BE2C (cell line): ENCODE measurements around the gene POMC. TPM values are rescaled to one million over a fixed set of nuclear protein-coding genes. Genes with fewer than 3 reads are reported as not detected.
"Not testable (repeated sequence)": the region's sequence is repeated elsewhere in the genome, so short reads cannot be mapped to it uniquely, and the experiment has no call there.

ENCODE experiments used
- DNase-seq: peaks from one replicate; pipeline ENCODE4 v3.0.0-alpha.2; 2020
- H3K27me3 ChIP-seq: fragments of 250-450 bp; sonication (Bioruptor Pico); 2 replicates; pipeline ENCODE4 v1.5.1; 2020; ENCODE audit warnings: mild to moderate bottlenecking
- H3K36me3 ChIP-seq: fragments of 250-450 bp; sonication (Bioruptor Pico); 2 replicates; pipeline ENCODE4 v1.5.1; 2020; ENCODE audit warnings: mild to moderate bottlenecking
- H3K4me1 ChIP-seq: fragments of 250-450 bp; sonication (Bioruptor Pico); 2 replicates; pipeline ENCODE4 v1.5.1; 2020
- H3K4me3 ChIP-seq: 2 replicates; pipeline ENCODE4 v1.5.1; 2011; ENCODE audit warnings: low read depth, low read length
- H3K9me3 ChIP-seq: fragments of 250-450 bp; sonication (Bioruptor Pico); 2 replicates; pipeline ENCODE4 v1.5.1; 2020
- CTCF ChIP-seq: IDR thresholded peaks from 2 replicates; pipeline ENCODE4 v1.5.1; 2012; ENCODE audit warnings: mild to moderate bottlenecking, low read depth, low read length
- polyA plus RNA-seq: library from polyadenylated mRNA; unstranded; fragments of >200 nt; gene quantifications from one replicate; pipeline ENCODE4 v1.2.1, GENCODE V29; 2012; ENCODE audit warnings: low read depth, missing spikeins; ENCODE audit not compliant: insufficient read length, insufficient read depth

The POMC gene
- not detected for polyA plus RNA-seq

DNA sequence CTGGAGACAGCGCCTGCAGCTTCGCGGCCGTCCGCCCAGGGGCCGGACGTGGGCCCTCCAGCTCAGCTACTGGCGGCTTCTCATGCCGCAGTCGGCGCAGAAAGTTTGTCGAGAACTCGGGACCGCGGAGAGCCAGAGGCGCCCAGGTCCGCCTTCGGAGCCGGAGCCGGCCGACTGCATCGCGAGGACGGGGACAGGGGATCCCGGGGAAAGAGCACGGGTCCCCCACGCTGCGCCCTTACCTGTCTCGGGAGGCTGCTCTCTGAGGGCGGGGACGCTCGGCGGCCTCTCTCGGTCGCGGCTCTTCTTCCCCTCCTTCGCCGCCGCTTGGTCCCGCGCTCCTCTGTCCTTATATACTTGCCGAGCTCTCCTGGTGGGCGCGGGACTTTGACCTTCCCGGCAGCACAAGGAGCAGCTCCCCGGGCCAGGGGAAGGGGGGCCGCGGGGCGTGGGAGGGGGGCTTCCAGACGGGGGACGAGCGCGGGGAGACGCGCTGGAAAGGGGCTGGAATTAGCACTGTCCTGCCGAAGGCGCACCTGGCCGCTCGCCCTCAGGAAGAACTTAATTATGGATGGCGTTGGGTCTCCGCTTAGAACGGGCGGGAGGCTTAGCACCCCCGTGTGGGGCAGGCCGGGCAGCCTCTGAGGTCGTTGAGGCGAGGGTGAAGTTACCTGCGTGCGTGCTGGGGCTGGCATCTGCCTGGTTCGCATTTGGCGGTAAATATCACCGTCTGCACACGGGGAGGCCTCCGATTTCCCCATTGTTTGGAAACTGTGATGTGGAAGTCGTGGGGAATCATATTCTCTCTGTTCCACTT lies at the start of gene POMC:
Gene POMC, minus strand, starts transcription at position 325 of the 817 bp plus-strand sequence. CDS start 3,808 bp downstream, outside the sequence.
- Histone ChIP-seq H3K27me3 (peaks cover 27% of the 10 kb centered on the region), H3K4me1 (no peaks in the 10 kb centered on the region), H3K9me3 (no peaks in the 10 kb centered on the region), H3K36me3 (no peaks in the 10 kb centered on the region), H3K4me3 (peak within 1 kb of the TSS; percentile 59)
- no peak for TF ChIP-seq CTCF
- DNase-seq: peak; percentile 49

DNA sequence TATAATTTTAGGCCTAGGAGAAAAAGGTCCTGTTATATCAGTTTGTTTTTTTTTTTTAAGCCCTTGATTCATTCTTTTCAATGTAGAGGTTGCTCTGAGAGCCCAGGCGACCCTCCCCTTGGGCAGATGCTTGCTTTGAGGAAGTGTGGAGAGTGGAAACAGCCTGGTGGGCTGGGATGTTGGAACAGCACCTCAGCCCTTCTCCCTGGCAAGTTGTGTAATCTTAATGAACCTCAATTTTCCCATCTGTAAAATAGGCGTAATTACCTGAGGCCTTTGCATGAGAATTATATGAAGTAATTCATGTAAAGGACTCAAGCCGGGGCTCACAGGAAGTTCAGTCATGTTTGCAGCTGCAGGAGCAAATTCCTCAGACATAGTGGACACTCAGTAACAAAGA lies 49.7 kb upstream of the POMC start:
- Histone ChIP-seq H3K27me3 (no peaks in the 10 kb centered on the region), H3K4me1 (no peaks in the 10 kb centered on the region), H3K9me3 (no peaks in the 10 kb centered on the region), H3K4me3 (no peak overlapping the region), H3K36me3 (no peaks in the 10 kb centered on the region)
- no peak for TF ChIP-seq CTCF
- no peak for DNase-seq

- no peaks in the 10 kb centered on the region for H3K36me3 ChIP-seq
- no peaks in the 10 kb centered on the region for H3K9me3 ChIP-seq
- no peak overlapping the region for H3K4me3 ChIP-seq
- no peaks in the 10 kb centered on the region for H3K4me1 ChIP-seq
- H3K27me3 ChIP-seq: no peaks in the 10 kb centered on the region
- TF ChIP-seq CTCF: no peak
- no peak for DNase-seq
These were observed 47.7 kb upstream of the POMC start for GRCh38 chr2:25215948-25216679.

DNA sequence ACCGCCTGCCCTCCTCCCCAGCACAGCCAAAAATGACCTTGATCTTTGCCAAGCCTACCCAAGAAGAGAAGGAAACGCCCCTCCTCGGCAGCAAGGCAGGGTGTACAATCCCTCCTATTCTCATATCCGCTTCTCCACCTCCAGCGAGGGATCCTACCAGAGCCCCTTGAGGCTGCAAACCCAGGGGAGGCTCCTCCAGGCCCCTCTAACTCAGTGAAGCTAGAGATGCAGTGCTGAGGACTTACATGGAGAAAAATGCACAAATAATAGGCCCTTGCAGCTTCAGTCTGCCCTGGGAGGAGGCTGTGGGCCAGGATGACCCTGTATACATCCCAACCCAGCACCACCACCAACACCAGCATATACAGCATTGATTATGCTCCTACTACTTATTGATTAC lies 46.9 kb upstream of the POMC start:
- Histone ChIP-seq H3K27me3 (no peaks in the 10 kb centered on the region), H3K9me3 (no peaks in the 10 kb centered on the region), H3K36me3 (no peaks in the 10 kb centered on the region), H3K4me1 (no peaks in the 10 kb centered on the region), H3K4me3 (no peak overlapping the region)
- no peak for TF ChIP-seq CTCF
- no peak for DNase-seq

- no peak for TF ChIP-seq CTCF
- Histone ChIP-seq H3K36me3 (no peaks in the 10 kb centered on the region), H3K4me1 (peaks cover 4% of the 10 kb centered on the region; the same call in 1 of the 2 replicates), H3K4me3 (no peak overlapping the region), H3K9me3 (no peaks in the 10 kb centered on the region), H3K27me3 (no peaks in the 10 kb centered on the region)
- no peak for DNase-seq
These were observed 44.8 kb upstream of the POMC start for GRCh38 chr2:25213229-25213628.

DNA sequence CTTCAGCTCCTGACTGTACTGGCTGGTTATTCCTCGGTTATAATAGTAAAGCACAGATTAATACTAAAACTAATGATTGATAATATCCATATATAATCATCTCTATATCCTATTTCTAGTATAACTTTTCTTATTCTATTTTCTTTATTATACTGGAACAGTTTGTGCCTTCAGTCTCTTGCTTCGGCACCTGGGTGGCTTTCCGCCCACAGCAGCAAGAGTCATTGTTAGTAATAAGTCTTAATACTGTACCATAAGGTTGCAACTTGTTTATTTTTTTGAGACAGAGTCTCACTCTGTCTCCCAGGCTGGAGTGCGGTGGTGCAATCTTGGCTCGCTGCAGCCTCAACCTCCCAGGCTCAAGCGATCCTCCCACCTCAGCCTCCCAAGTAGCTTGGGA lies 42.5 kb upstream of the POMC start:
- H3K27me3 ChIP-seq, H3K9me3 ChIP-seq, DNase-seq, H3K4me1 ChIP-seq, H3K4me3 ChIP-seq, H3K36me3 ChIP-seq: not testable (repeated sequence)
